Stimulated activated CD4-positive, alpha-beta T cell treated with anti-CD3 and anti-CD28 coated beads, Interleukin-12 subunit alpha, Interleukin-12 subunit beta, amount 100 ng/mL, for 4 hours (primary cell): Measurements from ENCODE around the gene CCDC86.

Experiments used
- DNase-seq: peaks from one replicate; pipeline ENCODE4 v3.0.0-alpha.2; 2020

The CCDC86 gene

GRCh38 chr11:60899046-60899936 is 57.4 kb downstream of the CCDC86 start:
- DNase-seq, result no peak

GRCh38 chr11:60899977-60900376 is 58.1 kb downstream of the CCDC86 start:
- no peak for DNase-seq
